Measurements from ENCODE around the gene SFXN2.
"Not testable (repeated sequence)": the region's sequence is repeated elsewhere in the genome, so short reads cannot be mapped to it uniquely, and the experiment has no call there.

The SFXN2 gene

DNA sequence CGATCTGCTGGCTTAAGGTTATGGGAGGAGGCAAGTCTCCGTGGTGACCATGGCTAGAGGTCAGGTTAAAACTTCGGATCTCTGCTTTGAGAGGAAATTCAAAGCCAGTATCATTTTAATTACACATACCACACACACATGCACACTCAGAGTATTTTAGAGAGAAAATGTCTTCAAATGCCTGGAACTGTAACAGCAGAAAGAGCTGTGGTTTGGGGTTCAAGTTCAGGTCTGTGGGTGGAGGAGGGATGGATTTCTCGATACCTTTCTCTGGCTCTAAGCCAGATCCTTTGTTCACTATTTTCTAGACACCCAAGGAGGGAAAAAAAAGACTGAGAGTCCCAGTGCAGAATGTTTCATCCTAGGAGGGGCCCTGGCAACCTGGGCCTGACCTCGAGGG, 32.7 kb upstream of the SFXN2 start:
- DNase-seq (ENCODE audit: low read depth), result no peak

GRCh38 chr10:102682416-102682815, 32.0 kb upstream of the SFXN2 start:
- no peak for DNase-seq (ENCODE audit: low read depth)

DNA sequence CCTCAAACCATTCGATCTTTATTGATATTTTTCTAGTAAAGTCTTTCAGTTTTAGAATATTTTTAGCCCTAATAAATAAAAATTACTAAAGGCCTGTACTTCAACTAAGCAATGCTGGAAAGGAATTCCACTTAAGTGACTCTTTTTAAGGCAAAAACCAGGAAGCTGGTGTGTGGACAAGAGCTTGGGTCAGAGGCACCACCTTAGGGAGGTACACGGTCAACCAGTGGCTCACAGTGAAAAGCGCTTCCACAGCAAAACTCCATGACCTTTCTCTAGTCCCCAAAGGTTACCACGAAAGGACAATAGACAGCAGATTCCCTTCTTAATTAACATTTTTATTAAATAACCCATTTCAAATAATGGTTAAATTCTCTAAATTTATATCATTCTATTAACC, 31.5 kb upstream of the SFXN2 start:
- no peak for DNase-seq (ENCODE audit: low read depth)

DNA sequence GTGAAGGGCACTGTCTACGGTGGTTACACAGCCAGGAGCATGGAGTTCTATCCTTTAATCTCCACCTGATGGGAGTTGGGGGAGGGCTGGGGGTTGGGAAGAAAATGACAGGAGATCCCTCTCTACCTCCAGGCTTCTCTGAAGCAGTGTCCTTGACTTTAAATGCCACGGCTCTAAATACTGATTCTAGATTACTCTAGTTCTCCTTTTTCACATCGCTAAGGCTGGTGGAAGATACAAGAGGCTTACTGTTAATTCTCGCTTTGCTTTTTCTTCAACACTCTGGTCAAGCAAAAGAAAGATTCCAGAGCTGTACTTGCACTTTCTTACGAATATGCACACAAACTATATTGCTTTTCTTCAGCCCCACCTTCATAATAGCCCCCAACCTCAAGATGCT, 30.7 kb upstream of the SFXN2 start:
- DNase-seq (ENCODE audit: low read depth), result no peak

DNA sequence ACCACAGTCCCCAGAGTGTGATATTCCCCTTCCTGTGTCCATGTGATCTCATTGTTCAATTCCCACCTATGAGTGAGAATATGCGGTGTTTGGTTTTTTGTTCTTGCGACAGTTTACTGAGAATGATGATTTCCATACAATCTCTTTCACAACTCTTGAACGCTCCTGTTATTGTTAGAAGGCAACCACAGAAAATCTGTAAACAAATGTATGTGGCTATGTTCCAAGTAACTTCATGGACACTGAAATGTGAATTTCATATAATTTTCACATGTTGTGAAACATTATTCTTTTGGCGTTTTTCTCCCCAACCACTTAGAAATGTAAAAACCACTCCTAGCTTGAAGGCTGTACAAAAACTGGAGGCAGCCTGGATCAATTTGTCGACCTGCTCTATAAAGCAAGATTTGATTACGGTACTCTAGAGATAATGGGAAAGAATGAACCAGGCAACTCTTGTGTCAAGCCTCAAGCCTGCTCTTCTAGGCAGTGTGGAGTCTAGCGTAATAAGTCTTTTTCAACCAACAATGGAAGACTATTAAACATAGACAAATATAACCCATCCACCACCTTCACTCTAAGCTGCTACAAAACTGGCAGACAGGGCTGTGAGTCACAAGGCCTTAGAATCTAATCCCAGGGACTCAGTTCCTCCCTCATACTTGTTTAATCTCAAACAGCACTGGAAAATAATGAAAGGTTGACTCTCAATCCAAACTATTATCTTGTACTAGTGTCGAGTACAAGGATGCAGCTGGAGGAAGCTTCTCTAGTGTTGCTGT, 23.0 kb upstream of the SFXN2 start:
- no peak for DNase-seq (ENCODE audit: low read depth)

GRCh38 chr10:102695401-102695800, 19.0 kb upstream of the SFXN2 start:
- not testable (repeated sequence) for DNase-seq (ENCODE audit: low read depth)

GRCh38 chr10:102696736-102697135, 17.7 kb upstream of the SFXN2 start:
- DNase-seq (ENCODE audit: low read depth), result no peak

- DNase-seq (ENCODE audit: low read depth), result no peak
These were observed 15.5 kb upstream of the SFXN2 start for GRCh38 chr10:102698894-102699293.

GRCh38 chr10:102701272-102701671, 13.2 kb upstream of the SFXN2 start:
- no peak for DNase-seq (ENCODE audit: low read depth)

DNA sequence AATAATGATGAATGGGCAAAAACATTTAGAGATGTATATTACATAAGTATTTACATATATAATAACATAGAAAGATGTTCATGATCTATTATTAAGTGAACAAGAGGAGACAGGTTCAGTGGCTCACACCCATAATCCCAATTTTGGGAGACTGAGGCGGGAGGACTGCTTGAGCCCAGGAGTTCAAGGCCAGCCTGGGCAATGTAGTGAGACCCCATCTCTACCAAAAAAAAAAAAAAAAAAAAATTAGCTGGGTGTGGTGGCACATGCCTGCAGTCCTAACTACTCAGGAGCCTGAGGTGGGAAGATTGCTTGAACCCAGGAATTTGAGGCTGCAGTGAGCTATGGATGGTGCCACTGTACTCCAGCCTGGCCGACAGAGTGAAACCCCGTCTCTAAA, 12.6 kb upstream of the SFXN2 start:
- DNase-seq (ENCODE audit: low read depth), result no peak

GRCh38 chr10:102702742-102703141, 11.7 kb upstream of the SFXN2 start:
- DNase-seq (ENCODE audit: low read depth), result no peak

DNA sequence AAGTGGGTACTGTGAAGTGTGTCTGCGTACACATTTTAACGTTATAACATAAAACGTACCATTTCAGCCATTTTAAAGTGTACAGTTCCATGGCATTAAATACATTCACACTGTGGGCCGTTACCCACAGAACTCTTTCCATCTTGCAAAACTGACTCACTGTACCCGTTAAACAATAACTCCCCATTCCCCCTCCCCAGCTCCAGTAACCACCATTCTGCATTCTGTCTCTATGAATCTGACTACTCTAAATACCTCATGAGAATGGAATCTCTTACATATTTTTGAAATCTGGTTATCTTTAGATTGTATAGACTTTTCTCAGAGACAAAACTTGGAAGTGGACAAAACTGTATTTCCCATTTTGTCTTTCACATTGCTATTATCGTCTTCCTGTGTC, 9.5 kb upstream of the SFXN2 start:
- DNase-seq (ENCODE audit: low read depth), result peak; percentile 49

DNA sequence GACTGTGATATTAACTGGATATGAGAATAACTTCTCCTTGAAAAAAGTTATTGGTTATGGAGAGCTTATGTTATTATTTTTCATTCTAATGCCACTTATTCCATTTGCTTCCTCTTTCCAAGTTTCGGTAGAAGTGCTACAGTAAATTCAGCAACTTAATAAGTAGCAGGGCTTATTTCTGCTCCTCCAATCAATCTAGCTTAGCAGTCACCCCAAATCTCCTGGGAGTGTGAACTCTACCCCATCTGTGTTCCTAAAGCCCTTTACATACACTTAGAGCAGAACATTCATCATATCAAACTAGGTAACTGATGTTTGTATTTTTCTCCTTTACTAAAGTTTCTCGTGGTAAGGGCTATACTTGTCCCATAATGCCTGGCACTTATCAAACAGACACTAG, 8.9 kb upstream of the SFXN2 start:
- no peak for DNase-seq (ENCODE audit: low read depth)

GRCh38 chr10:102710609-102711008, 3.8 kb upstream of the SFXN2 start:
- DNase-seq (ENCODE audit: low read depth), result no peak

GRCh38 chr10:102712089-102712488, 2.3 kb upstream of the SFXN2 start:
- no peak for DNase-seq (ENCODE audit: low read depth)

- DNase-seq (ENCODE audit: low read depth), result no peak
These were observed 1.4 kb upstream of the SFXN2 start for GRCh38 chr10:102712843-102713538.

DNA sequence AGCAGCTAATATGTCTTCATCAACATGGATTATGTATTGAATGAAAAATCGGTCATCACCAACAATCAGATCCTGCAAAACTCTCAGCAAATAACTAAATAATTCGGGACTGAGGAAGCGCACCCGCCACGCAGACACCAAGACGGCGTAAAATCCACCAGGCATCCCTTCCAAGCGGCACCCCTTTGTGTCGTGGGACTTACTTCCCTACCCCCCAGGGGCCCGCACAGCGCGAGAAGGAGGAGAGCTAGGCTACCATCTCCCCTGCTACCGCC, 960 bp upstream of the SFXN2 start:
- DNase-seq (ENCODE audit: low read depth), result no peak

- DNase-seq (ENCODE audit: low read depth), result peak; percentile 77
These were observed 419 bp upstream of the SFXN2 start, which contains the start of gene ARL3 for GRCh38 chr10:102713814-102714620. Gene ARL3 (minus strand): TSS chr10:102714397. CDS start chr10:102714275, 122 bp downstream.

- no peak for DNase-seq (ENCODE audit: low read depth)
These were observed 1.4 kb downstream of the SFXN2 start for GRCh38 chr10:102715880-102716279.

GRCh38 chr10:102716900-102717565, 2.6 kb downstream of the SFXN2 start:
- not testable (repeated sequence) for DNase-seq (ENCODE audit: low read depth)

- DNase-seq (ENCODE audit: low read depth), result no peak
These were observed 3.8 kb downstream of the SFXN2 start for GRCh38 chr10:102718220-102718619.

- no peak for DNase-seq (ENCODE audit: low read depth)
These were observed 5.9 kb downstream of the SFXN2 start for GRCh38 chr10:102720337-102720736.

Data from HS-27A (cell line).